Astrocyte (in vitro differentiated cells and primary cell): ENCODE results near the gene HOMEZ.

Experiments used
- EZH2 ChIP-seq: IDR thresholded peaks from 2 replicates; pipeline ENCODE4 v1.6.1; 2012; ENCODE audit warnings: mild to moderate bottlenecking, low read length, inconsistent platforms; ENCODE audit not compliant: insufficient read depth
- TF ChIP-seq, protein P1 (sequence below): IDR thresholded peaks from 2 replicates; pipeline ENCODE4 v1.5.1; 2011; ENCODE audit warnings: low read depth, mild to moderate bottlenecking, inconsistent platforms, low read length, moderate library complexity; ENCODE audit not compliant: insufficient read depth

DNA sequence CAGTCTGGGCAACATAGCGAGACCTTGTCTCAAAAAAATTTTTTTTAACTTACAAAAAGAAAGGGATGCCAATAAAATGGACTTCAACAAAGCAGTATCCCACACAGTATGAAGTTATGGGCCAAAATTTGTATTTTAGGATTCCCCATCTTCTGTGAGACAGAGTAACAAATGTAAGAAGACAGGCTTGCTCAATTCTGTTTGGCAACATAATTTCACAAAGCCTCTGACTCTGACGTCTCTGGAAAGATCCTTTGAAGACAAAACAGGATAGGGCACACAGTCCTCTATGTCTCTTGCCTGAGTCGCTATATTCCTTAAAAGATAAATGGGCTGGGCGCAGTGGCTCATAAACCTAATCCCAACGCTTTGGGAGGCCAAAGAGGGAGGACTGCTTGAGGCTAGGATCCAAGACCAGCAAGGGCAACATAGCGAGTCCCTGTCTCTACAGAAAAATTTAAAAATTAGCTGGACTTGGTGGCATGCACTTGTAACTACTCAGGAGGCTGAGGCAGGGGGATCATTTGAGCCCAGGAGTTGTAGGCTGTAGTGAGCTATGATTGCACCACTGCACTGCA, 1.1 kb upstream of the HOMEZ start:
- TF ChIP-seq EZH2, result no peak
- TF ChIP-seq, protein P1, sequence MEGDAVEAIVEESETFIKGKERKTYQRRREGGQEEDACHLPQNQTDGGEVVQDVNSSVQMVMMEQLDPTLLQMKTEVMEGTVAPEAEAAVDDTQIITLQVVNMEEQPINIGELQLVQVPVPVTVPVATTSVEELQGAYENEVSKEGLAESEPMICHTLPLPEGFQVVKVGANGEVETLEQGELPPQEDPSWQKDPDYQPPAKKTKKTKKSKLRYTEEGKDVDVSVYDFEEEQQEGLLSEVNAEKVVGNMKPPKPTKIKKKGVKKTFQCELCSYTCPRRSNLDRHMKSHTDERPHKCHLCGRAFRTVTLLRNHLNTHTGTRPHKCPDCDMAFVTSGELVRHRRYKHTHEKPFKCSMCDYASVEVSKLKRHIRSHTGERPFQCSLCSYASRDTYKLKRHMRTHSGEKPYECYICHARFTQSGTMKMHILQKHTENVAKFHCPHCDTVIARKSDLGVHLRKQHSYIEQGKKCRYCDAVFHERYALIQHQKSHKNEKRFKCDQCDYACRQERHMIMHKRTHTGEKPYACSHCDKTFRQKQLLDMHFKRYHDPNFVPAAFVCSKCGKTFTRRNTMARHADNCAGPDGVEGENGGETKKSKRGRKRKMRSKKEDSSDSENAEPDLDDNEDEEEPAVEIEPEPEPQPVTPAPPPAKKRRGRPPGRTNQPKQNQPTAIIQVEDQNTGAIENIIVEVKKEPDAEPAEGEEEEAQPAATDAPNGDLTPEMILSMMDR, result no peak
